SK-N-SH (cell line): ENCODE data around the gene P2RX4. TPM values are rescaled to one million over a fixed set of nuclear protein-coding genes. Genes with fewer than 3 reads are reported as not detected.

Experiments
- CTCF ChIA-PET: fragments of 300-600, 350-600 bp; formaldehyde crosslinking; extraction: SDS; loops from one replicate; lab custom pipeline; 2021; lab: Yijun Ruan, JAX
- POLR2A ChIA-PET: fragments of 350-600 bp; sonication (Branson Sonifier 250); formaldehyde crosslinking; extraction: SDS; loops from one replicate; lab custom pipeline; 2020; ENCODE audit warnings: antibody characterized with exemption, inconsistent platforms; lab: Yijun Ruan, JAX
- DNase-seq: peaks from one replicate; pipeline ENCODE4 v3.0.0; 2012
- H2AFZ ChIP-seq: fragments of 200-600 bp; sonication (generic); 2 replicates; pipeline ENCODE4 v1.8.1; 2016; ENCODE audit warnings: antibody characterized with exemption, mild to moderate bottlenecking, low read depth
- H3F3A ChIP-seq: fragments of 200-600 bp; sonication (generic); replicated peaks from 2 replicates; pipeline ENCODE3; 2016; ENCODE audit warnings: antibody characterized with exemption, mild to moderate bottlenecking; ENCODE audit not compliant: insufficient read depth
- H3K27ac ChIP-seq, 2 experiments: fragments of 200-500 bp in 1 of 2; fragments of 200-600 bp in 1 of 2; sonication (Bioruptor generic) in 1 of 2; sonication (generic), shearing (Covaris generic) in 1 of 2; 2 replicates each; pipeline versions ENCODE4 v1.5.1 to v1.6.1; 2014 to 2016; ENCODE audit warnings: low read depth in 2 of 2, inconsistent platforms in 1 of 2, low read length in 1 of 2, mild to moderate bottlenecking in 1 of 2, mixed read lengths in 1 of 2
- H3K27me3 ChIP-seq: fragments of 200-600 bp; sonication (generic), shearing (Covaris generic); 2 replicates; pipeline ENCODE4 v1.6.1; 2016; ENCODE audit warnings: mixed run types; ENCODE audit not compliant: insufficient read depth
- H3K36me3 ChIP-seq, 2 experiments: fragments of 200-500 bp in 1 of 2; fragments of 200-600 bp in 1 of 2; sonication (Bioruptor generic) in 1 of 2; sonication (generic) in 1 of 2; replicated peaks in 1 of 2; 2 replicates each; pipeline versions ENCODE3 to v1.5.1; 2014 to 2016; ENCODE audit warnings: low read length in 1 of 2, mild to moderate bottlenecking in 1 of 2; ENCODE audit not compliant: insufficient read depth in 2 of 2, control insufficient read depth in 1 of 2
- H3K4me1 ChIP-seq, 2 experiments: fragments of 200-500 bp in 1 of 2; fragments of 200-600 bp in 1 of 2; sonication (Bioruptor generic) in 1 of 2; sonication (generic), shearing (Covaris generic) in 1 of 2; 2 replicates each; pipeline versions ENCODE4 v1.5.1 to v1.6.1; 2014 to 2016; ENCODE audit warnings: low read depth in 1 of 2, low read length in 1 of 2, mixed run types in 1 of 2; ENCODE audit not compliant: insufficient read depth in 2 of 2, control insufficient read depth in 1 of 2
- H3K4me2 ChIP-seq: fragments of 200-600 bp; sonication (generic), shearing (Covaris generic); 2 replicates; pipeline ENCODE4 v1.6.1; 2017; ENCODE audit warnings: mixed run types
- H3K4me3 ChIP-seq, 2 experiments: fragments of 200-500 bp in 1 of 2; fragments of 200-600 bp in 1 of 2; sonication (Bioruptor generic) in 1 of 2; sonication (generic), shearing (Covaris generic) in 1 of 2; 2 replicates each; pipeline versions ENCODE4 v1.5.1 to v1.8.1; 2014 to 2016; ENCODE audit warnings: low read depth in 2 of 2, inconsistent platforms in 1 of 2, low read length in 1 of 2, mild to moderate bottlenecking in 1 of 2, mixed read lengths in 1 of 2, moderate library complexity in 1 of 2
- H3K79me2 ChIP-seq: fragments of 200-600 bp; sonication (generic); 2 replicates; pipeline ENCODE4 v1.8.1; 2017; ENCODE audit warnings: mild to moderate bottlenecking; ENCODE audit not compliant: insufficient read depth
- H3K9ac ChIP-seq: fragments of 200-600 bp; sonication (generic); 2 replicates; pipeline ENCODE4 v1.6.1; 2017; ENCODE audit warnings: mixed run types
- H3K9me2 ChIP-seq: fragments of 200-600 bp; sonication (generic); 2 replicates; pipeline ENCODE4 v1.6.1; 2017; ENCODE audit warnings: mixed run types
- H3K9me3 ChIP-seq: fragments of 200-600 bp; sonication (generic); 2 replicates; pipeline ENCODE4 v1.6.1; 2017; ENCODE audit warnings: mixed run types, mild to moderate bottlenecking, moderate library complexity
- H4K20me1 ChIP-seq: fragments of 200-600 bp; sonication (generic); 2 replicates; pipeline ENCODE4 v1.6.1; 2017; ENCODE audit warnings: mild to moderate bottlenecking, mixed run types; ENCODE audit not compliant: insufficient read depth
- CHD2 ChIP-seq: fragments of 150-350 bp; IDR thresholded peaks from 2 replicates; pipeline ENCODE4 v1.6.1; 2018; ENCODE audit warnings: low read length; ENCODE audit not compliant: partially characterized antibody
- ELF1 ChIP-seq: IDR thresholded peaks from 2 replicates; pipeline ENCODE4 v1.4.0; 2012
- EP300 ChIP-seq, 2 experiments: IDR thresholded peaks; 2 replicates each; pipeline versions ENCODE4 v1.4.0 to v1.6.1; 2012; ENCODE audit warnings: borderline replicate concordance in 1 of 2, low read depth in 1 of 2, low read length in 1 of 2
- EZH2phosphoT487 ChIP-seq: fragments of 200-600 bp; sonication (generic); IDR thresholded peaks from 2 replicates; pipeline ENCODE4 v1.6.1; 2017; ENCODE audit warnings: low read depth, mixed run types, mild to moderate bottlenecking, antibody characterized with exemption, moderate library complexity, borderline replicate concordance
- FOSL2 ChIP-seq: IDR thresholded peaks from 2 replicates; pipeline ENCODE4 v1.4.0; 2012; ENCODE audit warnings: low read depth, mild to moderate bottlenecking, moderate library complexity, borderline replicate concordance
- FOXJ3 ChIP-seq: sonication (generic); formaldehyde crosslinking; IDR thresholded peaks from 2 replicates; pipeline ENCODE4 v1.5.1; 2020; ENCODE audit warnings: mild to moderate bottlenecking, missing genetic modification reagents
- GABPA ChIP-seq: IDR thresholded peaks from 2 replicates; pipeline ENCODE4 v1.4.0; 2012; ENCODE audit warnings: low read depth, mild to moderate bottlenecking
- JUND ChIP-seq: IDR thresholded peaks from 2 replicates; pipeline ENCODE4 v1.4.0; 2012
- MXI1 ChIP-seq: IDR thresholded peaks from 2 replicates; pipeline ENCODE4 v1.6.1; 2012; ENCODE audit warnings: mild to moderate bottlenecking, low read depth, low read length, improper control_type of control experiment
- NFIC ChIP-seq: IDR thresholded peaks from 2 replicates; pipeline ENCODE4 v1.4.0; 2012; ENCODE audit warnings: borderline replicate concordance
- RAD21 ChIP-seq: IDR thresholded peaks from 2 replicates; pipeline ENCODE4 v1.6.1; 2012; ENCODE audit warnings: mild to moderate bottlenecking, low read length
- RCOR1 ChIP-seq: fragments of 150-350 bp; IDR thresholded peaks from 2 replicates; pipeline ENCODE4 v1.6.1; 2017; ENCODE audit warnings: antibody characterized with exemption, low read length
- REST ChIP-seq: IDR thresholded peaks from 2 replicates; pipeline ENCODE4 v1.6.1; 2012; ENCODE audit warnings: mild to moderate bottlenecking, low read depth, low read length, moderate library complexity
- SMC3 ChIP-seq: IDR thresholded peaks from 2 replicates; pipeline ENCODE4 v1.6.1; 2012; ENCODE audit warnings: low read depth, low read length, improper control_type of control experiment
- TAF1 ChIP-seq: IDR thresholded peaks from 2 replicates; pipeline ENCODE4 v1.6.1; 2012; ENCODE audit warnings: low read depth, mild to moderate bottlenecking, low read length, moderate library complexity, borderline replicate concordance
- USF1 ChIP-seq: IDR thresholded peaks from 2 replicates; pipeline ENCODE4 v1.4.0; 2012; ENCODE audit warnings: low read depth, borderline replicate concordance
- YY1 ChIP-seq: IDR thresholded peaks from 2 replicates; pipeline ENCODE4 v1.4.0; 2012; ENCODE audit warnings: low read depth, mild to moderate bottlenecking
- WGBS: methylation state at CpG from one replicate; pipeline ENCODE4 v1.1.6; 2017; ENCODE audit warnings: low lambda C conversion rate; 5-methylcytosine and 5-hydroxymethylcytosine counted together
- polyA plus RNA-seq, 3 experiments: library from polyadenylated mRNA; depleted of rRNA; stranded (reverse); fragments of >200 nt; gene quantifications; 2 replicates each; pipeline ENCODE4 v1.2.3, GENCODE V29; 2012

P2RX4 gene
- polyA plus RNA-seq, 1 of the 3 experiments (the other 2 are of a cell fraction) = 32.2 TPM

- Histone ChIP-seq H3K4me2 (no peak overlapping the region), H3K9me2 (no peaks in the 10 kb centered on the region), H3K9me3 (no peaks in the 10 kb centered on the region)
- 90% methylated on average over 7 of the region's 7 CpGs for WGBS
- POLR2A ChIA-PET = no interaction called here
- TF ChIP-seq YY1 (no peak), SMC3 (no peak), EP300 (IDR thresholded peaks at IDR 0.05; ENCODE audit: borderline replicate concordance in 1 of 2, low read depth in 1 of 2, low read length in 1 of 2) (no peak), EZH2phosphoT487 (no peak), MXI1 (no peak), JUND (no peak), ELF1 (no peak), USF1 (no peak)
- TF ChIP-seq, all 33 proteins: peak for 0
- Histone ChIP-seq H3K4me3 (no peak overlapping the region), H3K36me3 (no peaks in the 10 kb centered on the region), H4K20me1 (no peaks in the 10 kb centered on the region), H3K9ac (no peak overlapping the region), H3K4me1 (peaks cover 0 to 8% of the 10 kb centered on the region in 2 experiments; a peak in 2 of 4 replicates), H3K27ac (no peak overlapping the region), H2AFZ (no peak overlapping the region), H3K27me3 (no peaks in the 10 kb centered on the region), H3F3A (peaks cover 4% of the 10 kb centered on the region), H3K79me2 (no peaks in the 10 kb centered on the region)
- no peak for DNase-seq
- CTCF ChIA-PET = no interaction called here
Observed at GRCh38 chr12:121187501-121187900, 22.4 kb upstream of the P2RX4 start.

GRCh38 chr12:121188227-121188626 is 21.7 kb upstream of the P2RX4 start:
- Histone ChIP-seq H3K36me3 (no peaks in the 10 kb centered on the region), H3K4me1 (peaks cover 0 to 8% of the 10 kb centered on the region in 2 experiments; a peak in 2 of 4 replicates), H3K4me3 (no peak overlapping the region), H3K27me3 (no peaks in the 10 kb centered on the region), H2AFZ (no peak overlapping the region), H3K9ac (no peak overlapping the region), H3K27ac (no peak overlapping the region), H3K9me3 (no peaks in the 10 kb centered on the region), H3K4me2 (no peak overlapping the region), H3F3A (peaks cover 4% of the 10 kb centered on the region), H3K9me2 (no peaks in the 10 kb centered on the region), H3K79me2 (no peaks in the 10 kb centered on the region), H4K20me1 (no peaks in the 10 kb centered on the region)
- 89% methylated on average over 2 of the region's 2 CpGs for WGBS
- TF ChIP-seq MXI1 = no peak
- no peak for TF ChIP-seq RAD21
- TF ChIP-seq ELF1 = no peak
- DNase-seq = no peak
- POLR2A ChIA-PET = no interaction called here
- CTCF ChIA-PET = interaction anchor here (0.7 kb wide), 1 partner anchor 172 kb away, joined by 3 read pairs; no protein-coding TSS in a partner anchor

- H3K4me3 ChIP-seq = no peak overlapping the region
- no peaks in the 10 kb centered on the region for H3K9me3 ChIP-seq
- no peak overlapping the region for H3K9ac ChIP-seq
- TF ChIP-seq REST = no peak
- no peak for TF ChIP-seq TAF1
- no peak for TF ChIP-seq CHD2
- TF ChIP-seq FOXJ3 = no peak
- TF ChIP-seq YY1 = no peak
- no peak for TF ChIP-seq NFIC
- no peak for TF ChIP-seq FOSL2
- TF ChIP-seq GABPA = no peak
- no peak for TF ChIP-seq RCOR1
- peaks cover 4% of the 10 kb centered on the region for H3F3A ChIP-seq
- 96% methylated on average over 9 of the region's 9 CpGs for WGBS
- H3K27me3 ChIP-seq = no peaks in the 10 kb centered on the region
- H2AFZ ChIP-seq = no peak overlapping the region
- no peaks in the 10 kb centered on the region for H4K20me1 ChIP-seq
- no peak overlapping the region for H3K27ac ChIP-seq
- no peaks in the 10 kb centered on the region for H3K36me3 ChIP-seq
- H3K9me2 ChIP-seq = no peaks in the 10 kb centered on the region
- ChIA-PET POLR2A (no interaction called here), CTCF (interaction anchor here (0.7 to 1.1 kb wide), 2 partner anchors 79 to 173 kb away, joined by 3 read pairs; no protein-coding TSS in a partner anchor)
- no peak overlapping the region for H3K4me2 ChIP-seq
- H3K4me1 ChIP-seq = peaks cover 0 to 8% of the 10 kb centered on the region in 2 experiments; a peak in 2 of 4 replicates
- DNase-seq = no peak
- H3K79me2 ChIP-seq = no peaks in the 10 kb centered on the region
Observed at GRCh38 chr12:121189131-121189530, 20.8 kb upstream of the P2RX4 start.
